ENCODE results near the gene RNF175.

Gene RNF175

DNA sequence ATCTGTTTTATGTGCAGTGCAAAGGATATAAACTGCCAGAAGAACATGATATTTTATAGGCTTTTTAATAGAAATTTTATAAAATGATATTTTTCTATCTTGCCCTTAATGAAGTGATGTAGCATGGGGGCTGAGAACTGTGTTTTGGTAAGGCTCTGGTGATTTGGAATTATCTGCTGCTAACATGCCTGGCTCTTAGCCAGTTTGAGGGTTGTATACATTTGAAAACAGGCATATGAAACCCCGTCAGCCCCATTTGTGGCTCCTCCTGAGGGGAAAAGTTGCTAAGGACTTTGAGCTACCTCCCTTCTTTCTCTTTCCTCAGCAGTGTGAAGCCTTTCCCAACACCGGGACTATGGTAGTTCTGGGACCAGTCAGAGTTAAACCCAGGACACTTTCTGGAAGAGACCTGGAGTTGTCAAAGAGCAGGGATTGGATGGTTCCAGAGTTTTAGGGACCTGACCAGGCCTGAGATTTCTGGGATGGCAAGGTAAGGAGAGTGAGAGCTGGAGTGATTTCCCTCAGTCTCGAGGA is 24.4 kb upstream of the RNF175 start:
- no peak for DNase-seq

DNA sequence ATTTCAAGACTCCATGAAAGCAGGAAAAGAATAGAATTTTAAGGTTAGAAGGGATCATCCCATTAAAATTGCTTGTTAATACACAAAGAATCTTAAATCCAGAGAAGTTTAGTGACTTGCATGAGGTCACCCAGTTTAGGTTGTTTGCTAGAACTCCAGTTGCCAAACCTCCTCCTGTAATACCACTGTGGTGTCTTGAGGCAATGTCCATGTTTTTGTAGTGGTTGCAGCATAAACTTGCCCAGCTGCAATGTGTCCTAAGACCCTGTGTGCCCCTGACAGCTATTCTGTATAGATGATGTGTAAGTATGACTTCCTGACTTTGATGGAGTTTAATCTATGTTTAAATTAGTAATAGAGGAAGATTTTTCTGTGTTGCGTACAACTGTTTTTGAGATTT is 22.8 kb upstream of the RNF175 start:
- no peak for DNase-seq

DNA sequence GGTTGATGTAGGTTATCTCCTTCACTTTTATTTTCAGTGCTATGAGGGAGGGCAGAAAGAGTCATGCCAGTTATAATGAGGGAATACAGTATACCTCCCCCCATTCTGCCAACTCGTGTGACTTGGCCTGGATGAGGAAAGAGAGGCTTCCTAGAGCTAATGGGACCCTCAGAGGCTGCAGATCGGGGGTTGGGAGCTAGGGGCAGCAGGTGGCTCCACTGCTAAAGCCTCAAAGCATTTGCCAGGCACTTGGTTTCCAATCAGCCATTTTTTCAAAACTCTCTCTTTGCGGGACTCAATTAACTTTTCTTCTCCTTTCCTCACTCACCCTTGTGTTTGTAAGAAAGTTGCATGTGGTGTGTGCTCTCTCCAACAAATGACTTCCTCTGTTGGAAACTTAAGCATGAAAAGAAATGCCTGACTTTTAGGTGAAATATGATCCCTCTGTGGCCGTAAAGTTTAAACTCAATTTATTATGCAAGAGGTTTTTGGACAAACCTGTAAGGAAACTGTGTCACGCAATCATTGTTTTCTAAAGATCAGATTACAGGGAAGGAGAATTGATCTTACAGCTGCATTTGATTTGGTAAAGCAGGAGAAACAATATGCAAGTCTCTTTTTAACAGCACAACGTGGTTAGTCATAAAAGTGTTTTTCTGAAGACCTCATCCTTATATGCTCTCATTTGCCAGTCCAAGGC is 22.0 kb upstream of the RNF175 start:
- no peak for DNase-seq

DNA sequence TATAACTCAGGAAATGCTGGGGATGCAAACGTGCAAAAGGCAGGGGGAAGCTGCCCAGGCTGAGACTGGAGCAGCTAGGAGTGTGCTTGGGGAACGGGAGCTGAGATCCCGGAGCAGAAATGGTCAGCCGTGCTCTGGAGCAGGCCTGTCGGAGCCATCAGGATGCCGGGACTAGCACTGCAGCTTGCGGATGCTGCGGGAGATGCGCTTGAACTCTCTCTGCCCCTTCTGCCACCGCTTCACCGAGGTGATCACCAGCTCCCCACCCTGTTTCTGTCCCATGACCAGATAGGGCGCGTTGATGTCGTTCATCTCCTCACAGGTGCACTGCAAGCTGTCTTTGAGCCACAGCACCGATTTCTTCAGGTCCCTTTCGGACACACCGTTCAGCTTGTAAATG is 21.5 kb upstream of the RNF175 start:
- no peak for DNase-seq

DNA sequence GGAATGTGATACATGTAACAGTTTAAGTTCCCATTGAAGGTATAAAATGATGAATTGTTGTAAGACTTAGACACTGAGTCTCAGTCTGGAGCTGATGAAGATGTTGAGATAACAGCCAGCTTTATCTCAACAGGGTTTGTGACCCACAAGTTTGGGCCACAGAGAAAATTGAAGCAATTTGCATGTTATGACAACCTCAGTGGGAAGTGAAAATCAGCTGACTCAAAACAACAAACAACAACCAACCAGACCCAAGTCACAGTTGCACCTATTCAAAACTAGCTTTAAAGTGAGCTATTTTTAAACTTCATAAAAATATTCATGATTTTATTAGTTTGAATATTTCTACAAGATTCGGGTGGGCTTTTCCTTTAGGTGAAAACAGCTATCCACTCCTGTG is 21.1 kb upstream of the RNF175 start:
- DNase-seq, result no peak

DNA sequence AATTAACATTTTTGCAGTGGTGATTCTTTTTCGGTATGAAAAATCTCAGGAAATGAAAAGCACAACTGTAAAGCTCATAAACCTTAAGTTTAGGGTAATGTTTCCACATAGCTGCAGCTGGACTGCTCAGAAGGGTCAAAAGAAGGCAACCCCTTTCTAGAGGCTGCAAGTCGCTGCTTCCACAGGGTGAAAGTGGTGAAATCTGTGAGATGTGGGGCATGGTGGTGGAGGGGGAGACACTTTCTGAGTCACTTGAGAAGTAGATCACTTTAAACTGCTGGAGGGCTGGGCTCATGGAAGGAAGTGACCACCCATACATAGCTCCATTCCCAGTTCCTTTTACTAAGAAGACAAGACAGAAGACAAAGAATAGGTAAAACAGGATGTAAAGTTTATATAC is 20.4 kb upstream of the RNF175 start:
- DNase-seq, result no peak

DNA sequence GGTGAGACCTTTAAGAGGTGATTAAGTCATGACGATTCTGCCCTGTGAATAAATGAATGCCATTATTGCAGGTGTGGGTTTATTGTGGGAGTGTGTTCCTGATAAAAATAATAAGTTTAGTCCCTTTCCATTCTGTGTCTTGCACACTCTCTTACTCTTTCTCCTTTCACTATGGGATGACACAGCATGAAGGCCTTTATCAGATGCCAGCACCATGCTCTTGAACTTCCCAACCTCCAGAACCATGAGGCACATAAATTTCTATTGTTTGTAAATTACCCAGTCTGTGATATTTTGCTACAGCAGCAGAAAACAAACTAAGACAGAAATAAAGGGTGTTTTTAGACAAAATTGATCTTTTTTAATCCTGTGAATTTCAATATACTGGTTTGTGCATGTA is 18.6 kb upstream of the RNF175 start:
- no peak for DNase-seq

DNA sequence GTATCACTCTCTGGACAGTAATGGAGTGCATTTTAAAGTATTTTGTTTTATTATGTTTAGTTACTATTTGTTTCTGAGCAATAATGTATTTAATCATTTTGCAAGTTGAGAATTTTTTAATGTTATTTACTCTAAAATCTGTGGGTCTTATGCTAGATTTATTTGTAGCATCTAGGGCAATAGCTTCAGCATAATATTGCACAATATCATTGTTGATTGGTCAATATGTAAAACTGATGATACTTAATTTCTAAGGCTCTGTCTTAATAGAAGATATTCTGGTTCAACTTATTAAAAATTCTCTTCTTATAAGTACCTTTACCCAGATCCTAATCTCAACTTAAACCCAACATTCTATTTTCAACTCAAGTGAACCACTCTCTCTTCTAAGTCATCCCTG is 17.6 kb upstream of the RNF175 start:
- DNase-seq, result no peak

DNA sequence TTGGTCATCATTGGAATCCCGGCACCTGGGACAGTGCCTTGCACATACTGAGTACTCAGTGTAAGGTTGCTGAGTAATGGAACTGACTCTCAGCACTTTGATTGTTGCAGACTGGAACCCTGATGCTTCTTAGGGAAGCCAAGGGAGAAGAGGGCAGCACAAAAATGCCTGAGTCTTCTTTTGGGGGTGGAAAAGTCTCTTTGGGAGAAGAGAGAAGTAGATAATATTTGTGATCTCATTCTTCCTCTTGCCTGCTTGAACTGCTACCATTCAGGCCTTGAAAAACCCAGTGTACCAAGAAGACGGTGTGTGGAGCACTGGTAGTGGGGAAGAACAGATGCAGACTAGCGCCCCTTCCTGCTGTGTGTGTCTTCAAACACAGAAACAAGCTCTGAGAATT is 16.8 kb upstream of the RNF175 start:
- no peak for DNase-seq

DNA sequence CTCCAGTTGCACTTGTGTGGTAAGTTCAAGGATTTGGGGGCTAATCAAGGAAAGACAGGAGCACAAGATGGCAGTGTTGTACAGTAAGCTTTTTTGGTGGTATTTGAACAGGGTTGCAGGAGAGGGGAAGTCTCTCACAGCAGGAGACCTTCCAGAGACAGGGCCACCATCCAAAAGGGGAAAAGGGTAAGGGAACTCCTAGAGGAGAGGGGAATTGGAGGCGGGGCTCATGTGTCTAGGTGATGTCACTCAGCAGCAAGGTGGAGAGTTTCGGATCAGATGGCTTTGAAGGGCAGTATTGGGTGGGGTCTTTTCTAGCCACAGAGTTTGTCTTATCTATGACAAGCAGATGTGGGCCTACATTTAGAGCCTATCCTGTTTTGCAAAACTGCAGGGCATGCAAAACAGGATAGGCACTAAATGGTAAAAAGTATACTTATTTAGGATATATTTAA is 13.4 kb upstream of the RNF175 start:
- no peak for DNase-seq

DNA sequence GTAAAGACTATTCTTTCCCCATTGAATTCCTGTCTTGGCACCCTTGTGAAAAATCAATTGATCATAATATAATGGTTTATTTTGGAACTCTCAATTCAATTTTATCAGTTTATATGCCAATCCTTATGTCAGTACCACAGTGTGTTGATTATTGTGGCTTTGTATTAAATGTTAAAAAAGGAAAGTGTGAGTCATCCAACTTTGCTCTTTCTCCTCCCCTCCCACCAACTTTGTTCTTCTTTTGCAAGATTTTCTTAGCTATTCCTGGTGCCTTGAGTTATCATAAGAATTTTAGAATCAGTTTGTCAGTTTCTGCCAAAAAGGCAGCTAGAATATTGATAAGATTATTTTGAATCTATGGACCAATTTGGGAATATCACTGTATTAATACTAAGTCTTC is 11.2 kb upstream of the RNF175 start:
- DNase-seq, result no peak

DNA sequence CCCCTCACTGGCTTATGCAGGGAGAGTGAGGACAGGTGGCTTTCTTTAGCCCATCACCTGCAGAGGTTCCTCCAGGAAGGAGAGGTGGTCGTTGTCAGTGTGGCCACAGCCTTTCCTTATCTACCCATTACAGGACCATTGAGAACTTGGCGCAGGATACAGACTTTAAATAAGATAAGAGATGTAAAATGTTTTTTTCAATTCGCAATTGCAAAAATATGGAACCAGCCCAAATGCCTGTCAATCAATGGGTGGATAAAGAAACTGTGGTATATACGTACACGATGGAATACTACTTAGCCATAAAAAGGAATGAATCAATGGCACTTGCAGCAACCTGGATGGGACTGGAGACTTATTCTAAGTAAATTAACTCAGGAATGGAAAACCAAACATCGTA is 6.9 kb upstream of the RNF175 start:
- DNase-seq, result no peak

DNA sequence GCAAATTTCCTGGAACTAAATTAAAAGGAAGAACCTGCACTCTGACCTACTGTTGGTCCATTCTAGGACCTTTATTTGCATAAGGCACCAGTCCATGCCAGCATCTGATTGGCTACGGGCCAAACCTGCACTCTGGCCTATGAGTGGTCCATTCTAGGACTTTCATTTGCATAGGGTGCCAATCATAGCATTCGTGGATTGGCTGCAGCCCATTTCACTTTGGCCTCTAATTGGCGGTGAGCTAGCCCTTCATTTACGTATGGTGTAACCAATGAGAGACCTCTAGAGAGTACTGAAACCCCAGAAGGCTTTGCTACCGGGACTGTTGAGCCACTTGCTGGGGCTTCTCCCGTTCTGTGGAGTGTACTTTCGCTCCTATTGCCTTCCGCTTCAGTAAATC is 6.1 kb upstream of the RNF175 start:
- DNase-seq, result no peak

DNA sequence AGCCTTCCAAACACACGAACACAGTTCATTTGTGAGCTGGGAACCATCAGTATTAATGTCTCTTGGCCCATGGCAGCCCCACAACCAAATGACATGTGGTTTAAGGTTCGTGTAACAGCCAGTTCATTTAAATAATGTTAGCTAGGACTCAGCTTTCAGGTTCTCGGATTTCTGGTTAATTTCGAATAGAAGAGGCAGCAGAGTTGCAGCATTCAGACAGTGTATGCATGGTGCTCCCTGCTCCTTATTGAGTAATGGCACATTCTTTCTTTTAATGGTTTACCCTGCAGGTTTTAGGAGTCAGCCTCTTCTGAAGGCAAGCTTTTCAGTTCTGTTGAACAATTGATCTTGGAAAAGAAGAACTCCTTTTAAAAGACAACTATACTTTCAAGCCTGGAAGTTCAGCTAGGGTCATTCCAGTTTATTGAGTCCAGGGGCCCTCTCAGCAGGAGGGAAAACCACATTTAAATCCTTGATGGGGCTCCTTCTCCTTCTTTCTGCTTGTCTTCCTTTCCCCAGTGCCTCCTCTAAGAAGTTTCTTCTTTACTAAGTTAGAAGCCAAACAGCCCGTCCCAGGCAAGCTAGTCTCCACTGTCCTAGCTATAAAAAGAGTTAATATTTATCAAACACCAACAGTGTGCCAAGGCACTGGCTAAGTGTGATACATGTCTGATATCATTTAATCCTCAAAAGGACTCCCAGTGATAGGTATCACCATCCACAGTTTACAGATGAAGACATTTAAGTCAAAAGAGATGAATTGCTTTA is 5.0 kb upstream of the RNF175 start:
- no peak for DNase-seq

DNA sequence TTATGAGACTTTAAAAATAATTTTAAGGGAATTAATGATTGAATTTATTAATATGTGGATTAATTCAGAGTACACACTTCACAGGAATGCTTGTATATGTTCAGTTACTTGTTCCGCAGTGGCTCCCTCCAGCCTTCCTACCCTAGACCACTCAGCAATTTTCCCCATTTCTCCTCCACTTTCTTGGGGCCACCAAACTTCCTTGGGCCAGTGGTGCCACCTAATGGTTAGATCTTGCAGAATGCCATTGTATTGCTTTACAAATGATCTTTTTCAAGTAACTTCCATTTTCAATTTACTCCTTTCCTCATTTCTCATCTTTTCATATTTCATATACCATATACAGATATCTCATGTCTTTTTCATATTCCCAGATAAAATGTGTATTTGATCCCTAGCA is 3.6 kb upstream of the RNF175 start:
- DNase-seq, result no peak

DNA sequence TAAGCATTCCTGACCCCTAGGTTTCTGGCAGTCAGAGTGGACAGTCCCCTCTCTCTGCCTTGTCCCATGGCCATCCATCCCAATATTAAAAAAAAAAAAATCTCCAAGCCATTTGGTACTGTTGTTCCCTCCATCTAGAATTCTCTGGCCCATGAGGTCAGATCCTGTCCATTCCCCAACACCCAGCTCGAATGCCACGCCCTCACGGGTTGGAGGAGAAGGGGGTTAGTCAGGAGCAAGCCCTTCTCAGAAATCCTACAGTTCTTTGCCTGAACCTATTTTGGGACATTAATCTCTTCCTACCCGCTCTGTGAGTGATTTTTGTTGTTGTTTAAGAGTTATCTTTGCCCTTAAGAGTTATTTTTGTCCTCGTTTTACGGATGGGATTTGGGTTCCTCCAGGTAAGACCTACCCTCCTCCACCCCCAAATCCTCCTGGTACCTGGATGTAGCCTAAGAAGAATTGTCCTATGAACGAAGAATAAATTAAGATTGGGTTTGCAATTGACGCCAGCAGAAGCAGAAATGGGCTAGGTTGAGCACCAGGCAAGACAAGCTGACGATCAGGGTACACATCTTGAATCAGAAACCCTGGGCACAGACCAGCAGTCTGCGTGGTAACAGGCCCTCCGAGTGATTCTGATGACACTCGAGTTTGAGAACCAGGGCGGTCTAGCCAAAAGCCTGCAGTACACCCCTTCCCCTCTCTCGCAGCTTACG is 977 bp downstream of the RNF175 start:
- no peak for DNase-seq

DNA sequence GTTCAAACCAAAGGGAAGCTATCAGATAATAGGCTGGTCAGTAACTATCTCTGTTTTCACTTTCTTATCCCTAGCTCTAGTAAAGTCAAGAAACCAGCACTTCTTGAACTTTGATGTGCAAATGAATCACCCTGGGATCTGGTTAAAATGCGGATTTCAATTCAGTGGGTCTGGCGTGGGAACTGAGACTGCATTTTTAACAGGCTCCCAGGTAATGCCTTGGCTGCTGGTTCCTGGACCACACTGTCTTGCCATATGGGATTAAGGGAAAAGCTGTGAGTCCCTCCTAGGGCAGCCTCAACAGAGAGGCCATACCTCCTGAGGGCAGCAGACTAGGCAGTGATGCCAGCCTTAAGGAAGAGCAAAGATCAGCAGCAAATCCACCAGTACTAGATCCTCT is 1.7 kb downstream of the RNF175 start:
- DNase-seq, result no peak

DNA sequence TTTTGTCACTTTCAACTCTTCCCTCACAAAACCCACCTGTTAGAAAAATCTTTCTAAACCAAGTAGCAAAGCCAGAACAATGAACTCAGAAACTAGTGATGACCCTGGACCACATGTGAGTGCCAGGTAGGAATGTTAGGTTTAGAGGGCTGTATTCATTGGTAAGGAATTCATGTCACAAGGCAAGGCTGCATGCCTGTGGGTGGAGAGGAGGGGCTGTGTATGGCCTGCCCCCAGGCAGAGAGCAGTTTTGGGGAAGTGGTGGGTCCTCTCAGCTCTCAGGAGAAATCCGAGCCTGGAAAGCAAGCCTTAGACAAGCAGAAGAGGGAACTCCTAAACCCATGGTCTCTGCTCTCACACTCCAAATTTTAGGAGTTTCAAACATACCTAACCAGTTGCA is 2.4 kb downstream of the RNF175 start:
- DNase-seq, result no peak

DNA sequence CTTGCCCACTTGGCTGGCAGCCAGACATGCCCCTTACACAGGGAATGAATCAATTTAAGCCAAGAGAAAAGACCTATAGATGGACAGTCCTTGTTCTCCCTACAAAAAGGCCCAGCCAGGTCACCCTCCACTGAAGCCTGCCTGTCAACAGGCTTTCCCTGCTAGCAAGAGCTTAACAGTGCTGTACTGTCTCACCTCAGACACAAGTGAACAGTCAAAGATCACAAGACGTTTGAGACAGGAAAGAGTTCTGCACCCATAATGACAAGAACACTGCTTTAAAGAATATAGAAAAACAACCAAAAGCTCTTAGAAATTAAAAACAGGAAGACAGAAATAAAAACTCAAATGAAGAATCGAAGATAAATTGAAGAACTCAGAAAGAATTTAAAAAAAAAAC is 4.6 kb downstream of the RNF175 start:
- no peak for DNase-seq

DNA sequence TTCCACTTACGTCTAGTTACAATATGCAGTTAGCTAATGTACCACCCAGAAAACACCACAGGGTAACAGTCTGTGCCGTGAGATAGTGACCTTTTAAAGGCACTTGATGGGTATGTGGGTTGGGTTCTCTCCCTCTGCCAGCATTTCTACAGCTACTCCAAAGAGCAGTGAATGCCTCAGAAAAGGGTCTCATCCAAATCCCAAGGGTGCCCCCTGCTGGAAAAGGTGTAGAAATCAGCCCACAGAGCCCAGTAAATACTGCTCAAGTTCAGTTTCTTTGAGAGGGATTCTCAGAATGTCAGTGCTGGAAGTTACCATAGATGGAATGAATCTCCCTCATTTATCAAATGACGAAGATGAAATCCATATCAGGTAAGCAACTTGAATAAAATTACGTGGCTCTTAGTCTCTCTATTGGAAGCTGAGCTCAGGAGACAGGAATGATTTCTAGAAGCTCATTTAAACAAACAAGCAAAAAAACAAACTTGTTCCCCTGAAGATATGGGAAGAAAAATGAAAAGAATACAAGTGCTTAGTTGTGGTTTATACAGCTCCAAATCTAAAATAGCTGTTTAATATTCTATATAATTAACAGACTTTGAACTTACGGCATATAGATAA is 9.5 kb downstream of the RNF175 start:
- DNase-seq, result peak; percentile 50

DNA sequence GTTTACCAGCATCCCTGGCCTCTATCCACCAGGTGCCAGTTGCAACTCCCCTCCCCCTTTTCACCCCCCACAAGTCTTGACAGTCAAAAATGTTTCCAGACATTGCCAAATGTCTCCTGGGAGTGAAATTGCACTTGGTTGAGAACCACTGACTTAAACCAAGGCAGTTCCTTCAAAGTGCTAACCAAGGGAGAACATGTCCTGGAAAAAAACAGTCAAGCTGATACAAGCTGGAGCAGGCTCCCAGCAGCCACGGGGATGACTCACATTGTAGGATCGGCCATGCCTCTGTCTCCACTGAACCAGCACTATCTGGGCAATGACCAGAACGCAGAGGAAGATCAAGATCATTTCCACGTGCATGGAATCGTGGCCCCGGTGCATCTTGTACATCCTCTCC is 11.4 kb downstream of the RNF175 start:
- no peak for DNase-seq

DNA sequence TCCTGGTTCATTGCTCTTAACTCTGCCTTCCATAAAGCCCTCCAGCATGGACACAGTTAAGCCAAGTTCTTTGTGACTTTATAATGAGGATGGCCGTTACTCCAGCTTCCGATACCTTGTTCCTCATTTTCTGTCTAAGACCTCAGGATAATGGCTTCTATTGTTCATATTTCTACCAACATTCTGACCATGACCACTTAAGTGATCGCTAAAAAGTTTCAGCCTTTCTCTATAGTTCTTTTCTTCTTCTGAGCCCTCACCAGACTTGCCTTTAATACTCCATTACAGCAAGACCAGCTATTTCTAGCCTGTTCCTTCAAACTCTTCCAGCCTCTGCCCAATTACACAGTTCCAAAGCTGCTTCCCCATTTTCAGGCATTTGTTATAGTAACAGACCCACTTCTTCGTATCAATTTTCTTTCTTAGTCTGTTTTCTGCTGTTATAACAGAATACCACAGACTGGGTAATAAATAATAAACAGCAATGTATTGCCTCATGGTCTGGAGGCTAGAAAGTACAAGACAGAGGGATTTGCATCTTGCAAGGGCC is 12.3 kb downstream of the RNF175 start:
- no peak for DNase-seq

DNA sequence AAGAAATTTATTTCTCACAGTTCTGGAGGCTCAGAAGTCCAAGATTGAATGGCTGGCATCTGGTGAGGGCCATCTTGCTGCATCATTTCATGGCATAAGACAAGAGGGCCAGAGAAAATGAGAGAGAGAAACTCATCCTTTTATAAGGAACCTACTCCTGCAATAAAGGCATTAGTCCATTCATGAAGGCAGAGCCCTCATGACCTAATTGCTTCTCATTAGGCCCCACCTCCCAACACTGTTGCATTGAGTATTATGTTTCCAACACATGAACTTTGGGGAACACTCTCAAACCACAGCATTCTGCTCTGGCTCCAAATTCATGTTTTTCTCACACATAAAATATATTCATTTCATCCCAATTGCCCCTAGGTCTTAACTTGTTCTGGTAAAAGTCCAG is 14.2 kb downstream of the RNF175 start:
- DNase-seq, result no peak

All from NCI-H1092 treated with DMSO at 0.1 percent for 48 hours (cell line).